ENCODE results near the gene EHD4. TPM values are rescaled to one million over a fixed set of nuclear protein-coding genes. Genes with fewer than 3 reads are reported as not detected.

The EHD4 gene
- polyA plus RNA-seq, 1 of the 3 experiments (the other 2 are of a cell fraction) = 17.5 TPM

GRCh38 chr15:41988896-41989572 is 16.7 kb upstream of the EHD4 start:
- Histone ChIP-seq H3K36me3 (replicated peaks in 1 of 2; ENCODE audit: control insufficient read depth in 1 of 2, insufficient read depth in 2 of 2, low read length in 1 of 2) (no peaks in the 10 kb centered on the region), H2AFZ (ENCODE audit: low read depth) (no peak overlapping the region), H3K9me2 (no peaks in the 10 kb centered on the region), H3K27me3 (ENCODE audit: insufficient read depth) (no peaks in the 10 kb centered on the region), H3K4me3 (ENCODE audit: low read depth in 2 of 2, low read length in 1 of 2) (no peak overlapping the region; a peak in 1 of 4 replicates), H3K9me3 (no peaks in the 10 kb centered on the region), H3F3A (replicated peaks; ENCODE audit: insufficient read depth) (no peaks in the 10 kb centered on the region), H3K4me1 (ENCODE audit: control insufficient read depth in 1 of 2, insufficient read depth in 2 of 2, low read depth in 1 of 2, low read length in 1 of 2) (no peaks in the 10 kb centered on the region; a peak in 1 of 4 replicates), H3K4me2 (no peak overlapping the region), H3K27ac (ENCODE audit: low read depth in 2 of 2, low read length in 1 of 2) (no peak overlapping the region), H3K79me2 (ENCODE audit: insufficient read depth) (no peaks in the 10 kb centered on the region), H3K9ac (no peak overlapping the region), H4K20me1 (ENCODE audit: insufficient read depth) (no peaks in the 10 kb centered on the region)
- 55% methylated on average over 14 of the region's 21 CpGs for WGBS (ENCODE audit: low lambda C conversion rate)
- CTCF ChIA-PET = interaction anchor here (0.6 to 11.1 kb wide), 50 partner anchors 9 to 511 kb away, joined by 3 to 172 read pairs (median 6); partner anchors contain the start of genes EHD4, PLA2G4E and PLA2G4F
- TF ChIP-seq CHD2 (IDR thresholded peaks at IDR 0.05; ENCODE audit: low read length, partially characterized antibody) (no peak), CTCF (IDR thresholded peaks at IDR 0.05) (no peak), TAF1 (IDR thresholded peaks at IDR 0.05; ENCODE audit: borderline replicate concordance, low read depth, low read length) (no peak), POLR2AphosphoS5 (IDR thresholded peaks at IDR 0.05; ENCODE audit: low read depth, low read length) (no peak), GATA2 (CRISPR knock-in tag; IDR thresholded peaks at IDR 0.05) (no peak), TEAD4 (IDR thresholded peaks at IDR 0.05; ENCODE audit: borderline replicate concordance, insufficient read depth) (no peak), EP300 (IDR thresholded peaks at IDR 0.05; ENCODE audit: borderline replicate concordance in 1 of 2, low read depth in 1 of 2, low read length in 1 of 2) (no peak)
- POLR2A ChIA-PET = no interaction called here
- no peak for DNase-seq

- no peak overlapping the region for H3K27ac ChIP-seq (ENCODE audit: low read depth in 2 of 2, low read length in 1 of 2)
These were observed 15.5 kb upstream of the EHD4 start for GRCh38 chr15:41987925-41988275.

More at GRCh38 chr15:41987925-41988275, 15.5 kb upstream of the EHD4 start:
- Histone ChIP-seq H3K4me2 (no peak overlapping the region), H3K9me3 (no peaks in the 10 kb centered on the region), H3F3A (replicated peaks; ENCODE audit: insufficient read depth) (no peaks in the 10 kb centered on the region), H3K79me2 (ENCODE audit: insufficient read depth) (no peaks in the 10 kb centered on the region), H3K4me1 (ENCODE audit: control insufficient read depth in 1 of 2, insufficient read depth in 2 of 2, low read depth in 1 of 2, low read length in 1 of 2) (no peaks in the 10 kb centered on the region), H3K27me3 (ENCODE audit: insufficient read depth) (no peaks in the 10 kb centered on the region), H3K4me3 (ENCODE audit: low read depth in 2 of 2, low read length in 1 of 2) (no peak overlapping the region), H4K20me1 (ENCODE audit: insufficient read depth) (no peaks in the 10 kb centered on the region), H3K36me3 (replicated peaks in 1 of 2; ENCODE audit: control insufficient read depth in 1 of 2, insufficient read depth in 2 of 2, low read length in 1 of 2) (no peaks in the 10 kb centered on the region), H2AFZ (ENCODE audit: low read depth) (no peak overlapping the region), H3K9me2 (no peaks in the 10 kb centered on the region), H3K9ac (no peak overlapping the region)
- ChIA-PET POLR2A (no interaction called here), CTCF (interaction anchor here (2.0 to 11.1 kb wide), 12 partner anchors 9 to 484 kb away, joined by 6 to 172 read pairs (median 27); partner anchors contain the start of gene EHD4)
- no peak for DNase-seq
- no peak for TF ChIP-seq JUND (IDR thresholded peaks at IDR 0.05)
- no peak for TF ChIP-seq RAD21 (IDR thresholded peaks at IDR 0.05; ENCODE audit: low read length)
- TF ChIP-seq TEAD4 (IDR thresholded peaks at IDR 0.05; ENCODE audit: borderline replicate concordance, insufficient read depth) = no peak
- TF ChIP-seq CHD2 (IDR thresholded peaks at IDR 0.05; ENCODE audit: low read length, partially characterized antibody) = no peak
- TF ChIP-seq CTCF (IDR thresholded peaks at IDR 0.05) = no peak
- TF ChIP-seq USF2 (IDR thresholded peaks at IDR 0.05; ENCODE audit: borderline replicate concordance, low read depth, low read length) = no peak
- TF ChIP-seq RFX5 (IDR thresholded peaks at IDR 0.05; ENCODE audit: low read length) = no peak
- no peak for TF ChIP-seq SMC3 (IDR thresholded peaks at IDR 0.05; ENCODE audit: low read depth, low read length)
- TF ChIP-seq NFIC (IDR thresholded peaks at IDR 0.05; ENCODE audit: borderline replicate concordance) = no peak
- TF ChIP-seq IRF3 (IDR thresholded peaks at IDR 0.05; ENCODE audit: low read depth, low read length) = no peak
- TF ChIP-seq SIN3A (IDR thresholded peaks at IDR 0.05; ENCODE audit: borderline replicate concordance, low read depth, low read length) = no peak
- no peak for TF ChIP-seq EZH2phosphoT487 (IDR thresholded peaks at IDR 0.05; ENCODE audit: borderline replicate concordance, low read depth)
- no peak for TF ChIP-seq PBX3 (IDR thresholded peaks at IDR 0.05)
- TF ChIP-seq USF1 (IDR thresholded peaks at IDR 0.05; ENCODE audit: borderline replicate concordance, low read depth) = no peak
- 79% methylated on average over 9 of the region's 11 CpGs for WGBS (ENCODE audit: low lambda C conversion rate)

Data from SK-N-SH (cell line).